Tibial artery (tissue), 4 donors: ENCODE data around the gene TM9SF1.

Source experiments
- DNase-seq, 2 donors: peaks; one replicate each; pipeline ENCODE4 v3.0.0-alpha.2; 2019
- H3K27ac ChIP-seq, 2 donors: fragments of 200-600 bp; sonication (generic) in 1 of 2; 1 replicate in 1 of 2; 2 replicates in 1 of 2; pipeline ENCODE4 v1.5.1; 2018 to 2019; ENCODE audit warnings: mild to moderate bottlenecking in 1 of 2
- H3K27me3 ChIP-seq, 2 donors: fragments of 200-600 bp; sonication (generic) in 1 of 2; one replicate each; pipeline versions ENCODE4 v1.5.1 to v1.6.0; 2016 to 2019
- H3K36me3 ChIP-seq, 3 donors: fragments of 200-600 bp; sonication (generic) in 2 of 3; one replicate each; pipeline ENCODE4 v1.5.1; 2016 to 2019; ENCODE audit warnings: mild to moderate bottlenecking in 2 of 3
- H3K4me1 ChIP-seq, 4 donors: fragments of 200-600 bp; sonication (generic) in 2 of 4; 1 replicate in 3 of 4; 2 replicates in 1 of 4; pipeline ENCODE4 v1.5.1; 2016 to 2019
- H3K4me3 ChIP-seq, 2 donors: fragments of 200-600 bp; sonication (generic) in 1 of 2; 1 replicate in 1 of 2; 2 replicates in 1 of 2; pipeline ENCODE4 v1.5.1; 2018 to 2019; ENCODE audit warnings: mild to moderate bottlenecking in 2 of 2
- H3K9me3 ChIP-seq, 3 donors: fragments of 200-600 bp; sonication (generic) in 1 of 3; one replicate each; pipeline ENCODE4 v1.5.1; 2016 to 2019
- intact Hi-C: fragments of 100-400 bp; cut with DNase I; formaldehyde crosslinking; loops from one replicate; pipeline ENCODE4 v1.15.0; 2023; ENCODE audit warnings: low total_unique reads
- TF ChIP-seq, protein P1 (sequence below), 2 experiments: fragments of 200-600 bp in 1 of 2; fragments of 450-650 bp in 1 of 2; IDR thresholded peaks; one replicate each; pipeline ENCODE4 v1.5.1; 2017 to 2019; ENCODE audit warnings: antibody characterized with exemption in 2 of 2, mild to moderate bottlenecking in 1 of 2, moderate library complexity in 1 of 2

The TM9SF1 gene

DNA sequence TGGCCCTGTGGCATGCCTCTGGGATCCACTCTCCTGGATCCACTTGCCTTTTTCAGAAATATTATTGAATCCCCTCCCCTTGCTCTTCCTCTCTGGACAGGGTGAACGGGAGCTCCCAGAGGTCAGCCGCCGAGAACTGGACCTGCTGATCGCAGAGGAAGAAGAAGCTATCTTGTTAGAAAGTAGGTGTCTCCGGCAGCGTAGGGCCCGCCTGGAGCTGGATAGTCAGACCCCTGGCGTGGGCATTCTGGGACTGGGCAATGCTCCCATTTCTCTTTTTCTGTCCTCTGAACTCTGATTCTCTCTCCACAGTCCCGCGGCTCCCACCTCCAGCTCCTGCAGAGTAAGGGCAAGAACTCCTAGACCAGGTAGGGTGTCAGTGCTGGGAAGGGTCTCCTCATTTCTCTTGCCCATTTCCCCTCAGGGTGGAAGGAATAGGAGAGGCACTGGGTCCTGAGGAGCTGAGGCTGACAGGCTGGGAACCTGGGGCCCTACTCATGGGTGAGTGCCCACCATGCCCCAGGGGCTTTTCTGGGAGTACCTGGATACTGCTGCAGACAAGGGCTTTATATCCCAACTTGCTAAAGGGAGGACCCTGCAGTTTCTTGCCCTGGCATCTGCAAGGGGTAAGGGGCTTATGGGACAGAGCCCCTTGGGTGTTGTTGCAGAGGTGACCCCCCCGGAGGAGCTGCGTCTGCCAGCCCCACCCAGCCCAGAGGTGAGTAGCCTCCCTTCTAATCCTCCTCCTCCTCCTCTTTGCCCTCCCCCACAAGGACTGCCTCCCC is 18.0 kb downstream of the TM9SF1 start:
- H3K27me3 ChIP-seq: no peaks in the 10 kb centered on the region
- H3K4me3 ChIP-seq: no peak overlapping the region
- no peak for DNase-seq
- intact Hi-C loops: no loop called here
- peaks cover 3 to 73% (median 39%) of the 10 kb centered on the region in 3 donors for H3K36me3 ChIP-seq
- no peak overlapping the region for H3K27ac ChIP-seq
- no peaks in the 10 kb centered on the region for H3K9me3 ChIP-seq
- H3K4me1 ChIP-seq: peaks cover 0 to under 1% (median 0%) of the 10 kb centered on the region in 4 donors
- TF ChIP-seq, protein P1, sequence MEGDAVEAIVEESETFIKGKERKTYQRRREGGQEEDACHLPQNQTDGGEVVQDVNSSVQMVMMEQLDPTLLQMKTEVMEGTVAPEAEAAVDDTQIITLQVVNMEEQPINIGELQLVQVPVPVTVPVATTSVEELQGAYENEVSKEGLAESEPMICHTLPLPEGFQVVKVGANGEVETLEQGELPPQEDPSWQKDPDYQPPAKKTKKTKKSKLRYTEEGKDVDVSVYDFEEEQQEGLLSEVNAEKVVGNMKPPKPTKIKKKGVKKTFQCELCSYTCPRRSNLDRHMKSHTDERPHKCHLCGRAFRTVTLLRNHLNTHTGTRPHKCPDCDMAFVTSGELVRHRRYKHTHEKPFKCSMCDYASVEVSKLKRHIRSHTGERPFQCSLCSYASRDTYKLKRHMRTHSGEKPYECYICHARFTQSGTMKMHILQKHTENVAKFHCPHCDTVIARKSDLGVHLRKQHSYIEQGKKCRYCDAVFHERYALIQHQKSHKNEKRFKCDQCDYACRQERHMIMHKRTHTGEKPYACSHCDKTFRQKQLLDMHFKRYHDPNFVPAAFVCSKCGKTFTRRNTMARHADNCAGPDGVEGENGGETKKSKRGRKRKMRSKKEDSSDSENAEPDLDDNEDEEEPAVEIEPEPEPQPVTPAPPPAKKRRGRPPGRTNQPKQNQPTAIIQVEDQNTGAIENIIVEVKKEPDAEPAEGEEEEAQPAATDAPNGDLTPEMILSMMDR (IDR thresholded peaks at IDR 0.05): no peak

DNA sequence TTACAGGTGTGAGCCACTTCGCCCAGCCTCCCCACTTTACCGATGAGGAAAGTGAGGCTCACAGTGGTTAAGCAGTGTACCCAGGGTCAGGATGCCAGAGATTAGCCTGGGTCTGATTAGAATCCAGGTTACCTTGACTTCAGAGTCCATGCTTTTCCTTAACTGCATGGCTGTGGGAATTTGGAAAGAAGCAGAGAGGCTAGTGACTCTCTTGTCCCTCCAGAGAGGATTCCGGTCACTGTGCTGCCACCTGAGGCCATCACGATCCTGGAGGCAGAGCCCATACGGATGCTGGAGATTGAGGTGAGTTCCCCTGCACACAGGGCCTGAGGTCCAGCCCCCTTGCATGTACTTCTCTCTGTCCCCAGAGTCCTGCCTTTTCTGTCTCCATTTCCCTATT is 18.6 kb downstream of the TM9SF1 start:
- Histone ChIP-seq H3K27me3 (no peaks in the 10 kb centered on the region), H3K27ac (no peak overlapping the region), H3K4me3 (no peak overlapping the region), H3K4me1 (peaks cover 0 to 7% (median 2%) of the 10 kb centered on the region in 4 donors), H3K36me3 (peaks cover 0 to 66% (median 35%) of the 10 kb centered on the region in 3 donors), H3K9me3 (no peaks in the 10 kb centered on the region)
- no peak for DNase-seq
- TF ChIP-seq, protein P1 (IDR thresholded peaks at IDR 0.05): no peak
- intact Hi-C loops: no loop called here

DNA sequence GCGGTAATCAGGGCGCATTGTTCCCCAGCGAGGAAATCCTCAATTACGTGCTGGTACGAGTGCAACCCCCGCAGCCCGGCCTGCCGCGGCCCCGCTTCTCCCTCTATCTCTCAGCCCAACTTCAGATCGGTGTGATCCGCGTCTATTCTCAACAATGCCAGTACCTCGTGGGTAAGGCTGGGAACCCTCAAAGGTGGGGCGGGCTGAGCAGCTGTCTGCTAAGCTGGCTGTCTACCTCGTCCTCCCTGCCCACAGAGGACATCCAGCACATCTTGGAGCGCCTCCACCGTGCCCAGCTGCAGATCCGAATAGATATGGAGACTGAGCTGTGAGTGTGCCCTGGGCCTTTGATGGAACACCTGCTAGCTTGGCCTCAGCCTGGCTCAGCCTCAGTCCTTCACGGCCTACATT is 22.4 kb downstream of the TM9SF1 start:
- Histone ChIP-seq H3K36me3 (peaks cover 3 to 55% (median 16%) of the 10 kb centered on the region in 3 donors), H3K4me3 (no peak overlapping the region), H3K4me1 (peaks cover 0 to 13% (median 3%) of the 10 kb centered on the region in 4 donors), H3K27ac (no peak overlapping the region), H3K27me3 (no peaks in the 10 kb centered on the region), H3K9me3 (no peaks in the 10 kb centered on the region)
- intact Hi-C loops: no loop called here
- TF ChIP-seq, protein P1 (IDR thresholded peaks at IDR 0.05): no peak
- no peak for DNase-seq

DNA sequence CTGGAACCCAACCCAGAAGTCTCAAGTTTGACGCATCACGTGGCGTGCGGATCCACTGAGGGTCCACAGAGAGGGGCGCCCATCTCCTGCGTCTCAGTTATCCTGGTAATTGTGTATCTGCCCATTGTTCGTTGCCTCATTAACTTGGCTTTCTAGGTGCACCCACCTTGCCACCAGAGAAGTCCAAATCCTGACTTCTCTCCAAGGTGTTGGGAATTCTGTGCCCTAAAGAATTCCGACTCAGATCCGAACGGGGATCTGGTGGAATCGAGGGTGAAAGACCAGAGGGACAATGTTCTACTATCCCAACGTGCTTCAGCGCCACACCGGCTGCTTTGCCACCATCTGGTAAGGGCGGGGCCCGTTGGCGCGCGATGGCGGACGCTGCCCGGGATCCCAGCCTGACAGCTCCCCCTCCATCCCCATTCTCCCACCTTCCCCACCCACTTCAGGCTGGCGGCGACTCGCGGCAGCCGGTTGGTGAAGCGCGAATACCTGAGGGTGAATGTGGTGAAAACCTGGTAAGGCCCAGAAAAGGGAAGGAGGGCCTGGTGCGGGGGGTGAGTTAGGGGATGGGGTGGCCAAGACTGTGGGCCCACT is 22.9 kb downstream of the TM9SF1 start:
- no peaks in the 10 kb centered on the region for H3K9me3 ChIP-seq
- no peak for DNase-seq
- peaks cover 6 to 55% (median 21%) of the 10 kb centered on the region in 3 donors for H3K36me3 ChIP-seq
- H3K4me3 ChIP-seq: peak overlapping the region; percentile 36 to 46
- TF ChIP-seq, protein P1 (IDR thresholded peaks at IDR 0.05): no peak
- H3K27ac ChIP-seq: peak overlapping the region; percentile 0 to 27
- H3K4me1 ChIP-seq: peaks cover 0 to 13% (median 3%) of the 10 kb centered on the region in 4 donors
- no peaks in the 10 kb centered on the region for H3K27me3 ChIP-seq
- intact Hi-C loops: no loop called here

DNA sequence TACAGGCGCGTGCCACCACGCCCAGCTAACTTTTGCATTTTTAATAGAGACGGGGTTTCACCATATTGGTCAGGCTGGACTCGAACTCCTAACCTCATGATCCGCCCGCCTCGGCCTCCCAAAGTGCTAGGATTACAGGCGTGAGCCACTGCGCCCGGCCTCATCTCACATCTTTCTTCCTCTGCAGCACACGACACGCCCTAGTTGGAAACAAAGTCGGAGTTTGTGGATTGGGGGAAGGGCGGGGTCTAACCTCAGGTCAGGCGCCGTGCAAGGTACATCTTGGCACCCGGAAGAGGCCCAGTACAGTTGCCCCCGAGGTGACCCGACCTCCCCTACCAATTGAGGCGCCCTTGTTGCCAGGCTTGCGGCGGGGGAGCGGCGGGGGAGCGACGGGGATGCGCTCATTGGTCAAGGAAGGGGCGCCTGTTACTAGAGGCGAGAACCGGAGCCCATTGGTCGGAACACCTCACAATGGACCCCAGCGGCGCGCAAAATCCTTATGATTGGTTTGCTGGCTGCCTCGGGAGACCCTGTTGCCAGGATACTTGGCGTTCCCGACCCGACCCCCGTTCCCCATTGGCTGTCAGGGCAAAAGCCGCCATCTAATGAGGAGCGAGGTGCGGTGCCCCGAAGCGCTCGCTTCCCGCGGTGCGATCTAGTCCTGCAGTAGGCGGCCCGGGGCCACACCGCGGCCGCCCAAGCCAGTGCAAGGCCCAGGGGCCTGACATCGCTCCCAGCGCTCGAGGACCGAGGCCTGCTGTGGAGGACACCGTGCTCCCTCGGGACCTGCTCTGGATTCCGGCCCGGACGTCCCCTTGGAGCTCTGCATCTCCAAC is 23.6 kb downstream of the TM9SF1 start, which contains the start of gene REC8:
REC8 (plus strand) TSS at position 659 of the 839 bp plus-strand sequence. CDS start 473 bp downstream, outside the sequence.
- peak within 1 kb of the TSS; percentile 0 to 27 for H3K27ac ChIP-seq
- DNase-seq: peak; percentile 72 to 81
- intact Hi-C loops: no loop called here
- TF ChIP-seq, protein P1 (IDR thresholded peaks at IDR 0.05): no peak
- peaks cover 0 to 13% (median 3%) of the 10 kb centered on the region in 4 donors for H3K4me1 ChIP-seq
- peak within 1 kb of the TSS; percentile 36 to 46 for H3K4me3 ChIP-seq
- no peaks in the 10 kb centered on the region for H3K9me3 ChIP-seq
- peaks cover 8 to 55% (median 23%) of the 10 kb centered on the region in 3 donors for H3K36me3 ChIP-seq
- no peaks in the 10 kb centered on the region for H3K27me3 ChIP-seq
